Ovary (tissue), 9 donors: ENCODE measurements around the gene MRFAP1L1. TPM values are rescaled to one million over a fixed set of nuclear protein-coding genes. Genes with fewer than 3 reads are reported as not detected.

Source experiments
- DNase-seq, 5 donors: peaks; one replicate each; pipeline ENCODE4 v3.0.0-alpha.2; 2019 to 2020
- H3K27ac ChIP-seq, 2 donors: fragments of 200-600 bp; one replicate each; pipeline versions ENCODE4 v1.5.1 to v1.8.0; 2019 to 2022
- H3K27me3 ChIP-seq: fragments of 200-600 bp; one replicate; pipeline ENCODE4 v1.8.0; 2022
- H3K36me3 ChIP-seq: fragments of 200-600 bp; sonication (generic); one replicate; pipeline ENCODE4 v1.5.1; 2019
- H3K4me1 ChIP-seq: one replicate; pipeline ENCODE4 v1.8.1; 2013; ENCODE audit warnings: mild to moderate bottlenecking, moderate library complexity; ENCODE audit not compliant: insufficient read depth
- H3K4me3 ChIP-seq: fragments of 200-600 bp; sonication (generic); one replicate; pipeline ENCODE4 v1.5.1; 2017
- H3K9me3 ChIP-seq, 2 donors: fragments of 200-600 bp in 1 of 2; sonication (generic) in 1 of 2; one replicate each; pipeline versions ENCODE4 v1.5.1 to v1.8.1; 2013 to 2019; ENCODE audit warnings: mild to moderate bottlenecking in 1 of 2, moderate library complexity in 1 of 2
- EP300 ChIP-seq: sonication (generic); formaldehyde crosslinking; IDR thresholded peaks from one replicate; pipeline ENCODE4 v1.6.1; 2017; ENCODE audit warnings: antibody characterized with exemption
- POLR2A ChIP-seq: fragments of 450-650 bp; IDR thresholded peaks from one replicate; pipeline ENCODE4 v1.6.1; 2017; ENCODE audit warnings: antibody characterized with exemption, mild to moderate bottlenecking, moderate library complexity
- WGBS, 3 donors: extraction: QIAGEN DNeasy Blood & Tissue Kit in 1 of 3; methylation state at CpG; one replicate each; pipeline versions ENCODE4 v1.1.5 to v1.1.7; 2013 to 2017; 5-methylcytosine and 5-hydroxymethylcytosine counted together
- intact Hi-C, 4 donors: fragments of 100-400 bp; cut with DNase I; formaldehyde crosslinking; loops; one replicate each; pipeline versions ENCODE4 v1.11.0 to v1.15.1; 2022 to 2023
- polyA plus RNA-seq, 2 donors: library from polyadenylated mRNA; stranded (reverse); fragments of 200-250 nt in 1 of 2; fragments of 350-450 nt in 1 of 2; fragmentation: Illumina TruSeq in 1 of 2; extraction: RNeasy Lipid Tissue Mini Kit (QIAGEN cat#74804) in 1 of 2; gene quantifications; one replicate each; pipeline ENCODE4 v1.2.3, GENCODE V29; 2013 to 2014
- total RNA-seq, 7 donors: library from RNA; depleted of rRNA in 2 of 7; stranded (reverse); fragments of >200 nt in 2 of 7; fragmentation: NEBNext Ultra II Directional in 3 of 7; extraction: Animal tissue kit (Norgen Biotek cat#: 25700) in 3 of 7; gene quantifications; one replicate each; pipeline versions ENCODE4 v1.1.0 to v1.2.4, GENCODE V29; 2016 to 2023
- TF ChIP-seq, protein P1 (sequence below), 3 donors: fragments of 450-650 bp in 2 of 3; fragments of 200-600 bp in 1 of 3; IDR thresholded peaks; one replicate each; pipeline versions ENCODE4 v1.5.1 to v1.8.0; 2016 to 2022; ENCODE audit warnings: antibody characterized with exemption in 3 of 3, mild to moderate bottlenecking in 1 of 3
- donor health status: DM: no; HTN: no; CAD: no; lungs with moderate emphysema.
- donor health status: DM: no; HTN: no; CAD: no.
- donor health status: Bipolar disorder and iron deficiency.
- donor health status: DM: yes; HTN: yes; CAD: no.
- donor health status: DM: no; HTN: no; CAD: no.
- donor health status: DM: yes; HTN: yes; CAD: no.

MRFAP1L1 gene
- total and polyA plus RNA-seq, 9 donors = 59.3 to 80.6 (median 65.3) TPM

DNA sequence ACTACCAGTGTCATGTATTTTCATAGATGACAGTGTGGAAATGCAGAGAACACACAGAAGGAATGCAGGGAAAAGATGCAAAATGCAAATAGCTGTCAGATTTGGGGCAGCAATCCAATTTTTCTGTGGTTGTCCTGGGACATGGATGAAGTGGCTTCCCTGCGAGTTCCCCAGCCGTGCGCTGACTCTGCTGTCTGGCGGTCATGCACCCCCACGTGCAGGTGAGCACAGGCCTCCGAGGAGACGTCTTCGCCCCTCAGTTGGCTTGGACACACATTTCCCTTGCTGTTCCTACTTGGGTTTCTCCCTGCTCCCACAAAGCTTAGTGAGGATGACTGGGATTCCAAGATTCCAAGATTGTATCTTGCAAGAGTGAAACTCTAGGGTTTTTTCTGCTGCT, 30.7 kb upstream of the MRFAP1L1 start:
- H3K4me3 ChIP-seq = no peak overlapping the region
- WGBS, 3 donors = 84 to 89% (median 85%) methylated on average over 8 of the region's 8 CpGs
- DNase-seq = no peak
- H3K27ac ChIP-seq = no peak overlapping the region
- intact Hi-C loops = no loop called here
- no peaks in the 10 kb centered on the region for H3K4me1 ChIP-seq
- H3K27me3 ChIP-seq = no peaks in the 10 kb centered on the region
- H3K36me3 ChIP-seq = no peaks in the 10 kb centered on the region
- H3K9me3 ChIP-seq = no peaks in the 10 kb centered on the region
- TF ChIP-seq POLR2A (no peak), EP300 (no peak)
- TF ChIP-seq, protein P1, sequence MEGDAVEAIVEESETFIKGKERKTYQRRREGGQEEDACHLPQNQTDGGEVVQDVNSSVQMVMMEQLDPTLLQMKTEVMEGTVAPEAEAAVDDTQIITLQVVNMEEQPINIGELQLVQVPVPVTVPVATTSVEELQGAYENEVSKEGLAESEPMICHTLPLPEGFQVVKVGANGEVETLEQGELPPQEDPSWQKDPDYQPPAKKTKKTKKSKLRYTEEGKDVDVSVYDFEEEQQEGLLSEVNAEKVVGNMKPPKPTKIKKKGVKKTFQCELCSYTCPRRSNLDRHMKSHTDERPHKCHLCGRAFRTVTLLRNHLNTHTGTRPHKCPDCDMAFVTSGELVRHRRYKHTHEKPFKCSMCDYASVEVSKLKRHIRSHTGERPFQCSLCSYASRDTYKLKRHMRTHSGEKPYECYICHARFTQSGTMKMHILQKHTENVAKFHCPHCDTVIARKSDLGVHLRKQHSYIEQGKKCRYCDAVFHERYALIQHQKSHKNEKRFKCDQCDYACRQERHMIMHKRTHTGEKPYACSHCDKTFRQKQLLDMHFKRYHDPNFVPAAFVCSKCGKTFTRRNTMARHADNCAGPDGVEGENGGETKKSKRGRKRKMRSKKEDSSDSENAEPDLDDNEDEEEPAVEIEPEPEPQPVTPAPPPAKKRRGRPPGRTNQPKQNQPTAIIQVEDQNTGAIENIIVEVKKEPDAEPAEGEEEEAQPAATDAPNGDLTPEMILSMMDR (IDR thresholded peaks at IDR 0.05) = no peak

DNA sequence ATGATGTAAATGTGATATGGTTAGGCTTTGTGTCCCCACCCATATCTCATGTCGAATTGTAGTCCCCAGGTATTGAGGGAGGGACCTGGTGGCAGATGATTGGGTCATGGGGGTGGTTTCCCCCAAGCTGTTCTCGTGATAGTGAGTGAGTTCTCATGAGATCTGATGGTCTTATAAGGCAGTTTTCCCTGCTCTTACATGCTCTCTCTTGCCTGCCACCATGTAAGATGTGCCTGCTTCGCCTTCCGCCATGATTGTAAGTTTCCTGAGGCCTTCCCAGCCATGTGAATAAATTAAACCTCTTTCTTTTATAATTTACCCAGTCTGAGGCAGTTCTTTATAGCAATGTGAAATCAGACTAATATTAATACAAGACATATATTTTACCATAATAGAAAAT, 30.3 kb upstream of the MRFAP1L1 start:
- Histone ChIP-seq H3K36me3 (no peaks in the 10 kb centered on the region), H3K27me3 (no peaks in the 10 kb centered on the region), H3K4me3 (no peak overlapping the region), H3K9me3 (no peaks in the 10 kb centered on the region), H3K27ac (no peak overlapping the region), H3K4me1 (no peaks in the 10 kb centered on the region)
- DNase-seq = no peak
- TF ChIP-seq EP300 (no peak), POLR2A (no peak)
- TF ChIP-seq, protein P1 (IDR thresholded peaks at IDR 0.05) = no peak
- WGBS, 3 donors = 86 to 90% (median 89%) methylated on average over 4 of the region's 4 CpGs
- intact Hi-C loops = no loop called here

DNA sequence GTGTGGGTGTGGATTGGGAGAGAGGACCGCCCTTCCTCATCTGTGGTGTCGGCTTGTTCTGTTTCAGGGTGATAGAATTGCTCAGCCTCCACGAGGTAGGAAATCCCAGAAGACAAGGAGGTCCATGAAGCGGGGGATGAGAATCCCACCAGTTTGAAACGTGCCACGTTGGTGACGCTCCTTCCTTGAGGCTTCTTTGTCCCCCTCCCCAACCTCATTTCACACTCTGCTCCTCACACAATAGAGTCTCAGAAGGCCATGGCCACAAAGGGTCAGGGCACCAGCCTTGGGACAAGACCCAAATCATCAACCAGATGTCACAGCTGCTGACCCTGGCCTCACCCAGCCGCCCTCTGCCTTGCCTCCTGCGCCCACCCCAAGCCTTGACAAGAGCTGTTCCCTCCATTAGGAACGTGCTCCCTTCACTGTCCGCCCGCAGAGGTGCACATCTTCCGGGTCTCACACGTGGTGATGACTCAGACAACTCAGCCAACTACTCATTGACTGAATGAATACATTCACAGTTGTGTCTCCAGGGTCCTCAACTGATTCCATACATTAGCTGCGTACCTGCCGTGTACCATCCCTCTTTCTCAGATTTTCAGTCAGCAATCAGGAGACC, 24.6 kb upstream of the MRFAP1L1 start:
- Histone ChIP-seq H3K36me3 (no peaks in the 10 kb centered on the region), H3K9me3 (no peaks in the 10 kb centered on the region), H3K4me1 (no peaks in the 10 kb centered on the region), H3K27me3 (no peaks in the 10 kb centered on the region), H3K4me3 (no peak overlapping the region), H3K27ac (no peak overlapping the region)
- intact Hi-C loops = no loop called here
- 81 to 87% (median 83%) methylated on average over 16 of the region's 16 CpGs for WGBS, 3 donors
- DNase-seq = no peak
- no peak for TF ChIP-seq EP300
- TF ChIP-seq POLR2A = no peak

DNA sequence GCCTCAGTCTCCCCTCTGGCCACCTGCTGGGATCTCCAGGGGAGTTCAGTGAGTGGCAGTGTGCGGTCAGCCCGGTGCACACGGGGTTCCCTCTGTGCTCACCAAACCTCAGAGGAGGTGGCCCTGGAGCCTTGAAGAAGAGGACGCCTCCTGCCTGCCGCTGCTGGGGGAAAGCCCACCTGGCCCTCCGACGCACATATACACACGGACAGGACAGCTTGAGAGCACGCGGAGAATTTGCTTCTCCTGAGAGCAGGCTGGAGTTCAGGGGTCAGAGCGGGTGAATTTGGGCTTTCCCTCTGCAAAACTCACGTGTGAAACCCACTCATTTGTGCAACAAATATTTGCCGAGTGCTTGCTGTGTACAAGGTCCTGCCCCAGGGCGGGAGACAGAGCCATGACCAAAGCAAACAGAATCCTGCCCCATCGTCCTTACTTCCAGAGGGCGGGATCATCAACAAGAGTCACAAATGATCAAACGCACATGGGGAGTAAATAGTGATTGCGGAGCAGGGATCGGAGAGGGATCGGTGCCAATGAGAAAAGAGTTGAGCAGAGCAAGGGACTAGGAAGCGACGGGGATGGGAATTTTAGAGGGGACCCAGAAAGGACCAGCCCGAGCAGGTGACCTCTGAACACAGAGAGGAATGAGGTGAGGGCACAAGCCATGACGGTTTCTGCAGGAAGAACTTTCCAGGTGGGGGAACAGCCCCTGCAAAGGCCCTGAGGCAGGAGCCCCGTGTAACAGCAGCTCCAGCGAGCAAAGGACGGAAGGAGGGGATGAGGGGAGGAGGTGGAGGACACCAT, 23.9 kb upstream of the MRFAP1L1 start:
- Histone ChIP-seq H3K4me1 (no peaks in the 10 kb centered on the region), H3K9me3 (no peaks in the 10 kb centered on the region), H3K27me3 (no peaks in the 10 kb centered on the region), H3K4me3 (no peak overlapping the region), H3K36me3 (no peaks in the 10 kb centered on the region), H3K27ac (no peak overlapping the region)
- no peak for DNase-seq
- WGBS, 3 donors = 89 to 91% (median 91%) methylated on average over 27 of the region's 27 CpGs
- intact Hi-C loops = no loop called here
- TF ChIP-seq EP300 (no peak), POLR2A (no peak)
- TF ChIP-seq, protein P1 (IDR thresholded peaks at IDR 0.05) = no peak
